HepG2 (cell line): ENCODE measurements around the gene KEL. TPM values are rescaled to one million over a fixed set of nuclear protein-coding genes. Genes with fewer than 3 reads are reported as not detected.

Experiments
- ATAC-seq: fragments of 200-7000 bp; cut with Tn5 transposase; 3 replicates; pipeline ENCODE4 v1.9.1; 2020; ENCODE audit warnings: mild to moderate bottlenecking, moderate library complexity
- BruUV-seq: library from RNA; stranded (reverse); fragments of 400-500 nt; replicated peaks from 2 replicates; lab custom pipeline; 2021; lab: Mats Ljungman, UMichigan
- CTCF ChIA-PET: fragments of 300-600 bp; formaldehyde crosslinking; extraction: SDS; loops from one replicate; lab custom pipeline; 2021; ENCODE audit warnings: low total read pairs, inconsistent platforms, low intra/inter-chr PET ratio; lab: Yijun Ruan, JAX
- POLR2A ChIA-PET: fragments of 350-600 bp; sonication (Branson Sonifier 250); formaldehyde crosslinking; loops from one replicate; lab custom pipeline; 2020; ENCODE audit warnings: antibody characterized with exemption, inconsistent platforms; lab: Yijun Ruan, JAX
- DNase-seq: peaks from one replicate; pipeline ENCODE4 v3.0.0-alpha.2; 2015; ENCODE audit warnings: low spot score
- FAIRE-seq: peaks from 3 replicates; lab custom pipeline; 2011; peaks lifted over from hg19 to GRCh38; lab: Jason Lieb, UNC
- H2AFZ ChIP-seq: one replicate; pipeline ENCODE4 v1.6.1; 2011; ENCODE audit warnings: low read length, inconsistent platforms
- H3K27ac ChIP-seq: fragments of 300-600 bp; 3 replicates; pipeline ENCODE4 v1.8.0; 2011; ENCODE audit warnings: mixed run types, mild to moderate bottlenecking, mixed read lengths, low read length, inconsistent platforms; ENCODE audit not compliant: insufficient read depth; ENCODE audit errors: extremely low read length
- H3K27me3 ChIP-seq, 2 experiments: fragments of 200-600 bp in 1 of 2; 2 replicates in 1 of 2; 3 replicates in 1 of 2; pipeline versions ENCODE4 v1.6.0 to v1.8.0; 2011; ENCODE audit warnings: low read length in 2 of 2, mild to moderate bottlenecking in 2 of 2, moderate library complexity in 2 of 2, inconsistent platforms in 1 of 2; ENCODE audit not compliant: insufficient read depth in 2 of 2, control insufficient read depth in 1 of 2
- H3K36me3 ChIP-seq, 2 experiments: fragments of 200-600 bp in 1 of 2; replicated peaks in 1 of 2; 2 replicates in 1 of 2; 3 replicates in 1 of 2; pipeline versions ENCODE4 v1.5.1 to v1.8.0; 2011; ENCODE audit warnings: low read length in 2 of 2, inconsistent platforms in 1 of 2; ENCODE audit not compliant: insufficient read depth in 2 of 2, control insufficient read depth in 1 of 2
- H3K4me1 ChIP-seq: 2 replicates; pipeline ENCODE4 v1.5.1; 2012; ENCODE audit warnings: low read length, inconsistent platforms; ENCODE audit not compliant: insufficient read depth
- H3K4me2 ChIP-seq: 2 replicates; pipeline ENCODE4 v1.6.0; 2011; ENCODE audit warnings: low read depth, low read length, inconsistent platforms
- H3K4me3 ChIP-seq, 3 experiments: fragments of 200-600 bp in 1 of 3; sonication (generic), shearing (Covaris generic) in 1 of 3; replicated peaks in 1 of 3; 2 replicates each; pipeline ENCODE4 v1.5.1; 2011 to 2016; ENCODE audit warnings: low read length in 3 of 3, inconsistent platforms in 2 of 3, low read depth in 2 of 3, mild to moderate bottlenecking in 2 of 3, control low read depth in 1 of 3, mixed read lengths in 1 of 3; ENCODE audit not compliant: insufficient read depth in 1 of 3
- H3K79me2 ChIP-seq: one replicate; pipeline ENCODE4 v1.6.1; 2011; ENCODE audit warnings: low read length, inconsistent platforms; ENCODE audit not compliant: insufficient read depth
- H3K9ac ChIP-seq: 2 replicates; pipeline ENCODE4 v1.6.0; 2011; ENCODE audit warnings: mild to moderate bottlenecking, low read depth, low read length, inconsistent platforms; ENCODE audit not compliant: insufficient read depth
- H3K9me3 ChIP-seq: 2 replicates; pipeline ENCODE4 v1.5.1; 2012; ENCODE audit warnings: mild to moderate bottlenecking, low read length
- H4K20me1 ChIP-seq: 2 replicates; pipeline ENCODE4 v1.6.0; 2011; ENCODE audit warnings: inconsistent platforms, mild to moderate bottlenecking, low read length, moderate library complexity; ENCODE audit not compliant: insufficient read depth
- BORCS8-MEF2B ChIP-seq: sonication (generic); formaldehyde crosslinking; IDR thresholded peaks from 2 replicates; pipeline ENCODE4 v1.8.0; 2022; ENCODE audit warnings: mild to moderate bottlenecking, missing genetic modification reagents
- MIER2 ChIP-seq: IDR thresholded peaks from 2 replicates; pipeline ENCODE4 v1.6.1; 2016; ENCODE audit warnings: missing biosample characterization, missing genetic modification reagents
- whole genome bisulfite sequencing: methylation state at CpG from one replicate; pipeline ENCODE4 v1.1.6; 2017; ENCODE audit warnings: low lambda C conversion rate; 5-methylcytosine and 5-hydroxymethylcytosine counted together
- in situ Hi-C: cut with HindIII; loops from 2 replicates; pipeline ENCODE4 v1.10.0; 2017; ENCODE audit warnings: low pct_unique_long_range_greater_than_20kb; ENCODE audit not compliant: extremely low pct_ligation_motif_present
- intact Hi-C: fragments of 100-400 bp; cut with micrococcal nuclease; formaldehyde crosslinking; loops from one replicate; pipeline ENCODE4 v1.10.0; 2022; ENCODE audit not compliant: unreplicated experiment
- polyA plus RNA-seq, 8 experiments: library from polyadenylated mRNA; depleted of rRNA in 3 of 8; stranded (reverse) in 7 of 8; unstranded in 1 of 8; fragments of >200 nt; fragmentation: Illumina TruSeq in 4 of 8; extraction: Trizol in 4 of 8; gene quantifications; 2 replicates each; pipeline versions ENCODE4 v1.2.1 to v1.2.3, GENCODE V29; 2011 to 2016; ENCODE audit warnings: low read depth in 4 of 8, missing spikeins in 1 of 8, mixed read lengths in 1 of 8; ENCODE audit not compliant: insufficient read depth in 1 of 8
- total RNA-seq, 5 experiments: library from RNA; depleted of rRNA; stranded (reverse); fragments of >200 nt; fragmentation: Illumina TruSeq; extraction: Trizol; gene quantifications; 2 replicates each; pipeline ENCODE4 v1.2.3, GENCODE V29; 2016; ENCODE audit warnings: low read depth in 1 of 5
- TF ChIP-seq, protein P1 (sequence below): sonication (generic); formaldehyde crosslinking; IDR thresholded peaks from 2 replicates; pipeline ENCODE4 v1.8.0; 2022; ENCODE audit warnings: missing genetic modification reagents, mild to moderate bottlenecking, moderate library complexity, borderline replicate concordance
- TF ChIP-seq, protein P2 (sequence below): sonication (generic); formaldehyde crosslinking; IDR thresholded peaks from 2 replicates; pipeline ENCODE4 v1.8.1; 2023; ENCODE audit warnings: mild to moderate bottlenecking, missing genetic modification reagents, borderline replicate concordance

The KEL gene
- total and polyA plus RNA-seq, 2 of the 13 experiments (the other 11 are each of a cell fraction or from before 2014, with no cell fraction given): 0.03 TPM; not detected in 1

DNA sequence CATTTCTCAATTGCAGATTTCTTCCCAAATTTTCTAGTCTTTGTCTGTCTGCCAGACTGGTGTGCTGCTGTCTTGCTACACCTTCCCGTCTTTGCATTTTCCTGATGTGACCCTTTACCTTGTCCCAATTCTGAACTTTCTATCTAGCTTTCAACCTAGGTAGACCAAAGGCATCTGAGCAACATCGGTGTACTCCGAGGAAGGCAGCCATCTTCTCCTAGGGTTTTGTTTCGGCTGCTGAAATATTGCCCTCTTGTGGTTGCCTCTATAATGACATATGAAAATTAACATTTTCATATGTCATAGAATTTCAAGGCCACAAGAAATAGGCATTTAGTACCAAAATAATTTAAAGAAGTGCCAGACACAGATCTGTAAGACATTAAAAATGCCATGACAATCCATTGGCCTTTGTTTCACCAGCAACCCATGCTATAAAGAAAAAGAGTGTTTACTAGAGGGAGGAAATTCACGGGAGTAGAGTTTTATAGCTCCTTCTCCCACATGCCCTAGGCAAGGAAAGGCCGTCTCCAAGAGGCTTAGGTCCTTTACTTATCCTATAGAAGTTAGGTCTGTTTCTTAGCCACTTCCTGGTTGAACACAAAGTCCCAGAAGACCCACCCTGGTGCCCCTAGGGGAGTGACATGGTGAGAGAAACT, 41.4 kb upstream of the KEL start (continued):
- TF ChIP-seq, protein P1, sequence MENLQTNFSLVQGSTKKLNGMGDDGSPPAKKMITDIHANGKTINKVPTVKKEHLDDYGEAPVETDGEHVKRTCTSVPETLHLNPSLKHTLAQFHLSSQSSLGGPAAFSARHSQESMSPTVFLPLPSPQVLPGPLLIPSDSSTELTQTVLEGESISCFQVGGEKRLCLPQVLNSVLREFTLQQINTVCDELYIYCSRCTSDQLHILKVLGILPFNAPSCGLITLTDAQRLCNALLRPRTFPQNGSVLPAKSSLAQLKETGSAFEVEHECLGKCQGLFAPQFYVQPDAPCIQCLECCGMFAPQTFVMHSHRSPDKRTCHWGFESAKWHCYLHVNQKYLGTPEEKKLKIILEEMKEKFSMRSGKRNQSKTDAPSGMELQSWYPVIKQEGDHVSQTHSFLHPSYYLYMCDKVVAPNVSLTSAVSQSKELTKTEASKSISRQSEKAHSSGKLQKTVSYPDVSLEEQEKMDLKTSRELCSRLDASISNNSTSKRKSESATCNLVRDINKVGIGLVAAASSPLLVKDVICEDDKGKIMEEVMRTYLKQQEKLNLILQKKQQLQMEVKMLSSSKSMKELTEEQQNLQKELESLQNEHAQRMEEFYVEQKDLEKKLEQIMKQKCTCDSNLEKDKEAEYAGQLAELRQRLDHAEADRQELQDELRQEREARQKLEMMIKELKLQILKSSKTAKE (CRISPR knock-in tag): no peak
- TF ChIP-seq, protein P2, sequence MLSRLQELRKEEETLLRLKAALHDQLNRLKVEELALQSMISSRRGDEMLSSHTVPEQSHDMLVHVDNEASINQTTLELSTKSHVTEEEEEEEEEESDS: no peak

DNA sequence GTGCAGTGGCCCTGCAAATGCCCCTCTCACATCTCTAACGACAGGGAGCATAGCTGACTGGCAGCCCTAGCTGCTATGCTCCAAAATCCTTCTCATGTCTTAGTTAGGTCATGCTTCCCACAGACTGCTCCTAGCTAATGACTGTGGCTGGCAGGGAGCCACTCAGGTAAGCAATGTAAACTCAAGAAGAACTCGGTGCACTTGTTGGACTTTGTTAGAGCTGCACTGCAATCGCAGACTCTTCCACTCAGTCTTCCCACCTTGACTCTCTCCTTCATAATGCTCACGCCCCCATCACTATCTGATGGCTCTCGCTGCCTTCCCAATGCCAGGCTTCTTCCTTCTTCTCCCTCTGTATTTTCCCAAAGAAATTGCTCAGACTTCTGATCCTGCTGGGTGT, 40.7 kb upstream of the KEL start:
- Histone ChIP-seq H3K27ac (no peak overlapping the region), H4K20me1 (no peaks in the 10 kb centered on the region), H3K4me1 (no peaks in the 10 kb centered on the region), H2AFZ (no peak overlapping the region), H3K36me3 (no peaks in the 10 kb centered on the region), H3K9me3 (0 out of 2 replicates have a peak, but pooled peaks cover 8% of the 10 kb centered on the region), H3K4me3 (no peak overlapping the region), H3K79me2 (no peaks in the 10 kb centered on the region), H3K9ac (no peak overlapping the region), H3K27me3 (no peaks in the 10 kb centered on the region), H3K4me2 (peak overlapping the region; percentile 31; the same call in 1 of the 2 replicates)
- DNase-seq (no peak), FAIRE-seq (no peak), ATAC-seq (no peak)
- BruUV-seq: no TSS peak
- WGBS: 31% methylated on average over 5 of the region's 5 CpGs
- in situ Hi-C loops: no loop called here
- no peak for TF ChIP-seq BORCS8-MEF2B
- TF ChIP-seq MIER2 (CRISPR knock-in tag): no peak
- ChIA-PET CTCF (interaction anchor here (1.8 to 1.9 kb wide), 2 partner anchors 149 to 212 kb away, joined by 6 read pairs; no protein-coding TSS in a partner anchor), POLR2A (no interaction called here)
- intact Hi-C loops: loop anchor here (1.0 to 10.0 kb wide), 4 partner anchors 118 to 302 kb away; partner anchors contain the start of gene TRPV6
